ENCODE data around the gene BAZ2B. TPM values are rescaled to one million over a fixed set of nuclear protein-coding genes. Genes with fewer than 3 reads are reported as not detected.

Gene BAZ2B
- total and polyA plus RNA-seq, 2 donors (not counting 3 experiments of a cell fraction or from before 2014, with no cell fraction given), result 22.1 to 73.8 TPM

GRCh38 chr2:159476329-159476728 lies 140.0 kb downstream of the BAZ2B start:
- DNase-seq (ENCODE audit: low read depth, low spot score) (no peak), FAIRE-seq (no peak)
- H2AFZ ChIP-seq (ENCODE audit: low read depth, low read length), result no peak overlapping the region
- H3K9me3 ChIP-seq (replicated peaks; ENCODE audit: control insufficient read depth, insufficient read depth, low read length), result no peaks in the 10 kb centered on the region
- intact Hi-C loops (cut with micrococcal nuclease) (no loop called here), dilution Hi-C loops (cut with MboI; ENCODE audit: extremely low pct_ligation_motif_present, low sequenced_read_pairs) (no loop called here)
- H3K27me3 ChIP-seq (ENCODE audit: control insufficient read depth in 2 of 2, insufficient read depth in 2 of 2, low read length in 2 of 2), result no peaks in the 10 kb centered on the region
- H3K27ac ChIP-seq (ENCODE audit: insufficient read depth, low read depth, low read length), result no peak overlapping the region
- H3K9me1 ChIP-seq (replicated peaks; ENCODE audit: control insufficient read depth, extremely low read depth, insufficient read depth, low read length), result no peaks in the 10 kb centered on the region
- no peak overlapping the region for H3K9ac ChIP-seq (replicated peaks; ENCODE audit: extremely low read depth, insufficient read depth, low read length)
- H3K4me2 ChIP-seq (ENCODE audit: insufficient read depth, low read length), result no peak overlapping the region
- H3K4me3 ChIP-seq (replicated peaks in 1 of 3; ENCODE audit: insufficient read depth in 1 of 3, low read depth in 1 of 3, low read length in 3 of 3), result no peak overlapping the region
- H3K79me2 ChIP-seq (ENCODE audit: control insufficient read depth, insufficient read depth, low read length), result no peaks in the 10 kb centered on the region
- ChIA-PET POLR2A (no interaction called here), CTCF (interaction anchor here (1.2 kb wide), 1 partner anchor 9 kb away, joined by 3 read pairs; no protein-coding TSS in a partner anchor)
- H4K20me1 ChIP-seq (replicated peaks; ENCODE audit: control insufficient read depth, extremely low read depth, insufficient read depth, low read length), result peaks cover 2% of the 10 kb centered on the region
- no peaks in the 10 kb centered on the region for H3K4me1 ChIP-seq (ENCODE audit: control insufficient read depth, extremely low read depth, insufficient read depth, low read length)
- BruUV-seq (replicated peaks), result no TSS peak
- peaks cover 0 to 4% of the 10 kb centered on the region in 2 experiments for H3K36me3 ChIP-seq (ENCODE audit: control insufficient read depth in 2 of 2, extremely low read depth in 1 of 2, insufficient read depth in 2 of 2, low read length in 2 of 2)
- TF ChIP-seq MYC (IDR thresholded peaks at IDR 0.05; ENCODE audit: low read depth, low read length), result no peak
- TF ChIP-seq MAX (IDR thresholded peaks at IDR 0.05; ENCODE audit: insufficient read depth, insufficient read length), result no peak
- TF ChIP-seq GATA2 (IDR thresholded peaks at IDR 0.05; ENCODE audit: insufficient read depth, insufficient read length, low read depth, low read length), result no peak
- TF ChIP-seq POLR2A (IDR thresholded peaks at IDR 0.05; ENCODE audit: low read depth, low read length), result no peak
- TF ChIP-seq EZH2 (IDR thresholded peaks at IDR 0.05; ENCODE audit: borderline replicate concordance, low read depth, low read length, severe bottlenecking), result no peak
- TF ChIP-seq CTCF (IDR thresholded peaks at IDR 0.05; ENCODE audit: extremely low read depth in 1 of 2, insufficient read depth in 1 of 2, low read depth in 1 of 2, low read length in 2 of 2), result no peak
- TF ChIP-seq POLR2AphosphoS5 (IDR thresholded peaks at IDR 0.05; ENCODE audit: insufficient read depth, low read depth, low read length), result no peak
- TF ChIP-seq JUN (IDR thresholded peaks at IDR 0.05; ENCODE audit: borderline replicate concordance, insufficient read depth, insufficient read length, low read depth), result no peak
- no peak for TF ChIP-seq FOS (IDR thresholded peaks at IDR 0.05; ENCODE audit: borderline replicate concordance, insufficient read depth, low read length)

All from endothelial cell of umbilical vein (primary cell).